Naive B cell (primary cell): Measurements from ENCODE around the gene FLRT3. TPM values are rescaled to one million over a fixed set of nuclear protein-coding genes. Genes with fewer than 3 reads are reported as not detected.

ENCODE experiments used
- ATAC-seq, 2 donors: fragments of 150-1000 bp; cut with Tn5 transposase; 2 replicates each; pipeline ENCODE4 v1.10.0; 2021; ENCODE audit warnings: low read depth in 2 of 2, mild to moderate bottlenecking in 2 of 2, moderate library complexity in 2 of 2
- DNase-seq: peaks from one replicate; pipeline ENCODE4 v3.0.0; 2022
- H3K27ac Mint-ChIP-seq, 6 donors: one replicate each; pipeline ENCODE4 v1.8.0; 2020 to 2022; ENCODE audit warnings: mild to moderate bottlenecking in 6 of 6, mixed read lengths in 6 of 6, moderate library complexity in 5 of 6, inconsistent platforms in 2 of 6
- H3K27me3 Mint-ChIP-seq, 3 donors: one replicate each; pipeline ENCODE4 v1.8.0; 2021 to 2022; ENCODE audit warnings: mixed read lengths in 3 of 3, mild to moderate bottlenecking in 1 of 3
- H3K36me3 Mint-ChIP-seq, 2 donors: one replicate each; pipeline ENCODE4 v1.8.0; 2020 to 2022; ENCODE audit warnings: mixed read lengths in 2 of 2, inconsistent platforms in 1 of 2, mild to moderate bottlenecking in 1 of 2
- H3K4me1 Mint-ChIP-seq, 3 donors: one replicate each; pipeline ENCODE4 v1.8.0; 2020 to 2022; ENCODE audit warnings: mixed read lengths in 3 of 3, inconsistent platforms in 1 of 3, mild to moderate bottlenecking in 1 of 3, moderate library complexity in 1 of 3
- H3K4me3 Mint-ChIP-seq, 8 donors: one replicate each; pipeline ENCODE4 v1.8.0; 2020 to 2022; ENCODE audit warnings: mild to moderate bottlenecking in 8 of 8, mixed read lengths in 8 of 8, moderate library complexity in 8 of 8, inconsistent platforms in 2 of 8
- H3K9me3 Mint-ChIP-seq, 7 donors: one replicate each; pipeline ENCODE4 v1.8.0; 2020 to 2022; ENCODE audit warnings: mixed read lengths in 7 of 7, mild to moderate bottlenecking in 5 of 7, inconsistent platforms in 2 of 7, moderate library complexity in 1 of 7
- polyA plus RNA-seq, 6 donors: library from polyadenylated mRNA; unstranded; fragments of 300-500 nt; fragmentation: Illumina TruSeq; gene quantifications; one replicate each; pipeline ENCODE4 v1.2.3, GENCODE V29; 2021; ENCODE audit warnings: low read depth in 6 of 6

Gene FLRT3
- polyA plus RNA-seq, 6 donors from 2014 or later: not detected

DNA sequence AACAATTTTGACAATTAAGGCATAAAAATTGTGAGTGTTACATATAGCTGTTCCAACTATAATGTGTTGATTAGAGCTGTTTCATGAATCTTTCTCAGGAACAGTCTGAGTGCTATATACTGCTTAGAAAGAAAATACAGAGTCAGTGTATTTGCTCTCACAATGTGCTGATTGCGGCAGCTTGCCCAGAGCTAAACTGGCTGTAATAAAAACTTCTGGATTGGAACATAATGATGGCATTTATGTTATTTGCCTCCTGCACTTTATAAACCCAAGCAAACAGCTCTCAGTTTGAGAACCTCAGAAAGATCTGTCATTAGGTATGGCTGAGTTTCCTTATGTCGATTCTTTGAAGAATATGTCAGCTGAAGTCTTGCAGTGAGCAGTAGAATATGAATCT is 29.5 kb downstream of the FLRT3 start:
- H3K27ac Mint-ChIP-seq: no peak overlapping the region
- peaks cover 0 to 8% (median 0%) of the 10 kb centered on the region in 7 donors for H3K9me3 Mint-ChIP-seq
- DNase-seq (no peak), ATAC-seq (no peak)
- H3K4me3 Mint-ChIP-seq: no peak overlapping the region
- no peaks in the 10 kb centered on the region for H3K36me3 Mint-ChIP-seq
- peaks cover 0 to 5% (median 0%) of the 10 kb centered on the region in 3 donors for H3K27me3 Mint-ChIP-seq
- H3K4me1 Mint-ChIP-seq: no peaks in the 10 kb centered on the region

DNA sequence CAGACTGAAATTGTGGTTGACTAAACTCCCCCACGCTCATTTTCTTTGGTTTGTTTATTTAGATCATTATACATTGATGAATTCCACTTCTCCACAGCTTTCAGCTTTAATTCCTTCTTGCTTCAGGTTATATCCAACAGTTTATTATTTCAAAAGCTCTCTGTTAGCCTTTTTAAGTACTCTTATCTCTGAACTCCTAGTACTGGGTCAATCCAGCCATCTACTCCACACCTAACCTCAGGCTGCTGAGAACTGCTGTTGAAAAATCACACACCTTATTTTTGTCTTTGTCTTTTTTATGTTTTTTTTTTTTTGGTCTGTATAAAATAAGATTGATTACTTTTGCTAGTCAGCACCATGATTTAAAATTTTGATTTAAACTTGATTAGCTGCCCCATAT is 32.9 kb downstream of the FLRT3 start:
- DNase-seq (no peak), ATAC-seq (no peak)
- Mint-ChIP-seq H3K4me3 (no peak overlapping the region), H3K4me1 (no peaks in the 10 kb centered on the region), H3K36me3 (no peaks in the 10 kb centered on the region), H3K27ac (no peak overlapping the region), H3K9me3 (peaks cover 0 to 8% (median 0%) of the 10 kb centered on the region in 7 donors), H3K27me3 (peaks cover 0 to 5% (median 0%) of the 10 kb centered on the region in 3 donors)

DNA sequence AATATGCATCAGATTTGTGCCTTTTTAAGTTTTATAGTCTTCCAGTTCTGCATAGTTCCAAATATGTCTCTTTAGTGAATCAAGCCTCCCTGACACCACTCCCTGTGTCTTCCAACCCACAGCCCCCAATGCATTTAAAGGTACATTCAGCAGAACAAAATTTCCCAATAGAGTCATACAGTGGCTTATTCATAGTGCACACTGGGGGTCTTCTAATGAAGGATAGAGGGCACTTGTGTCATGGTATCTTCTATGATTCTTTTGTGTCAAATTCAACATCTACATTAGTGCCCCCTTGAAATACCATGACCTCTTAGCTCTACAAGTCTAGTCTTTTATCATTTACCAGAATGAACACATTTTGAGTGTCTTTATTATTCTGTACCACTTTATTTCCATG is 33.8 kb downstream of the FLRT3 start:
- H3K4me3 Mint-ChIP-seq: no peak overlapping the region
- H3K9me3 Mint-ChIP-seq: peaks cover 0 to 7% (median 0%) of the 10 kb centered on the region in 7 donors
- DNase-seq: no peak
- no peak for ATAC-seq
- H3K4me1 Mint-ChIP-seq: no peaks in the 10 kb centered on the region
- H3K27ac Mint-ChIP-seq: no peak overlapping the region
- H3K27me3 Mint-ChIP-seq: peaks cover 0 to 7% (median 0%) of the 10 kb centered on the region in 3 donors
- H3K36me3 Mint-ChIP-seq: no peaks in the 10 kb centered on the region

DNA sequence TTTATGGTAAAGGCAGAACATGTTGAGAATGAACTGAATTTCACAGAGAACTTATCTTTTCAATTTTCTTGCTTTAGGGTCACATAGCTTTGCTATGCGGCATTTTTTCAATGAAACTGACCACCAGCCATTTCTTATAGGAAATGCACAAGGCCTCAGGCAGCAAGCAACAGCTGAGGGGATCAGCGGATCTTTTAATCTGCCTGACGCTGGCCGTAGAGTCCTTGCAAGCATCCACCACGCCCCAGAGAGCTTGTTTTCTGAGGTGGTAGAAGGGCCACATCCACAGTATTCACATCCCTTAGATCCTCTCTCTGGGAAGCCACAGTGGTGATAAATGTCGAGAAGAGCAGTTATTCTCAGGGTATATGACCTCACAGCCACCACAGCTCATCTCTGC is 34.3 kb downstream of the FLRT3 start:
- Mint-ChIP-seq H3K4me1 (no peaks in the 10 kb centered on the region), H3K27me3 (peaks cover 0 to 10% (median 0%) of the 10 kb centered on the region in 3 donors), H3K4me3 (no peak overlapping the region), H3K27ac (no peak overlapping the region), H3K36me3 (no peaks in the 10 kb centered on the region), H3K9me3 (peaks cover 0 to 5% (median 0%) of the 10 kb centered on the region in 7 donors)
- ATAC-seq (no peak), DNase-seq (no peak)

DNA sequence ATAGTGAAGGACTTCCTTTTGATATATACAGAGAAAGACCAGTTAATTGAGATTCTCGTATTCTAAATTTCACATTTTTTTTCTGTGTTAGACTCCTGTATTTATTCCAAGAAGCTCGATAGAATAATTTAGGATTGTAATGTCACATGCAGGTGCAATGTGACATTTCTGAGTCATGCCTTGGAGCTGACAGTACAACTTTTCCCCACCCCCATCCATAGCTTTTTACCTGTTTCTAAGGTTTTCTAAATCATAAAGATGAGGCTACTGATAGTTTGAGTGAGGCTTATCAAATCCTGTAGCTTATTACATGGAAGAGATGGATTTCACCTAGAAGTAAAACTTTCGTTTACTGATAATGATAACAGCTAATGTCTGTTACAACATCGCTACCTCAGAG is 37.6 kb downstream of the FLRT3 start:
- DNase-seq: no peak
- H3K9me3 Mint-ChIP-seq: peaks cover 0 to 3% (median 0%) of the 10 kb centered on the region in 7 donors
- no peak overlapping the region for H3K4me3 Mint-ChIP-seq
- peaks cover 0 to 3% (median 0%) of the 10 kb centered on the region in 3 donors for H3K4me1 Mint-ChIP-seq
- H3K36me3 Mint-ChIP-seq: no peaks in the 10 kb centered on the region
- no peak overlapping the region for H3K27ac Mint-ChIP-seq
- no peak for ATAC-seq
- H3K27me3 Mint-ChIP-seq: peaks cover 0 to 10% (median 0%) of the 10 kb centered on the region in 3 donors

DNA sequence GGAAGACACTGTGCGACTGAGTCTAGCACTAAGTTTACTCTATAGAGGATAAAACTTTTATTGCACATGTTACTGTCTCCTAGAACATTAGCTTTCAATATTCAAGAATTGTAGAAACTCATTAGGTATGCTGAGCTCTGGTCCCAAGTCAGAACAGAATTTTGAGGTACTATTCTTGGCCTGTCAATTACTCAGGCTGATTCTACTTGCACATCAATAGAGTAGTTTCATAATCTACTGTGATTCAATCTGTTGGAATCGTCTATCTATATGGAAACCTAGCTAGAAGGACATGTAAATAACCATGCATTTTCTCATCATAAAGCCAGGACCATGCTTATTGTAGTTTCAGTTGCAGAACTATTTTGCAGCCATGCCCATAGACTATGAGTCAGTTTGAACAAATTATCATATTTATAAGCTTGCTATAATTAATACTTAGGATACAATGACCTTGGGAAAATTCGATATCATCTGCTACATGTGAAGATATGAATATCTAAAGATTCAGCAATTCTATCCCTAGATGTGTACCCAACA is 41.6 kb downstream of the FLRT3 start:
- H3K36me3 Mint-ChIP-seq: no peaks in the 10 kb centered on the region
- H3K4me3 Mint-ChIP-seq: no peak overlapping the region
- DNase-seq (no peak), ATAC-seq (no peak)
- H3K27ac Mint-ChIP-seq: no peak overlapping the region
- peaks cover 0 to 1% (median 0%) of the 10 kb centered on the region in 7 donors for H3K9me3 Mint-ChIP-seq
- H3K4me1 Mint-ChIP-seq: peaks cover 0 to 3% (median 0%) of the 10 kb centered on the region in 3 donors
- H3K27me3 Mint-ChIP-seq: peaks cover 0 to 12% (median 0%) of the 10 kb centered on the region in 3 donors

DNA sequence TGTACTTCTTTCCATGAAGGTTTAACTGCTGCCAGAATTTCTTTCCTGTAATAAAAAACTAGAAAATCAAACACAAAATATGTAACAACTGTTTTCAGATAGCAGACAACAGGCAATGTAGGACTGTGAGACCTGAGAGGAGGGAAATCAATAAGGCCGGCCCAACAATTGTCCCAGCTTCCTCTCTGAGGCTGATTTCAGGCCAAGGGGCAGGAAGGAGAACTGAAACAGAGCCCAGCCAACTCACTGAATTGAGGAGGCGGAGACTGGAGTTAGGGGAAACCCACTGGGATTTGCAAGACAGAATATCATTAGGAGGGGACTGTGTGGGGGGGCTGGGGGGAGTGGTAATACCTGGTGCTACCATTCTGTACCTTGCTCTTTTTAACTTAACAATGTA is 42.2 kb downstream of the FLRT3 start:
- no peak for DNase-seq
- no peak for ATAC-seq
- no peak overlapping the region for H3K4me3 Mint-ChIP-seq
- peaks cover 0 to 3% (median 0%) of the 10 kb centered on the region in 3 donors for H3K4me1 Mint-ChIP-seq
- H3K9me3 Mint-ChIP-seq: peaks cover 0 to 1% (median 0%) of the 10 kb centered on the region in 7 donors
- no peak overlapping the region for H3K27ac Mint-ChIP-seq
- peaks cover 0 to 12% (median 0%) of the 10 kb centered on the region in 3 donors for H3K27me3 Mint-ChIP-seq
- no peaks in the 10 kb centered on the region for H3K36me3 Mint-ChIP-seq

DNA sequence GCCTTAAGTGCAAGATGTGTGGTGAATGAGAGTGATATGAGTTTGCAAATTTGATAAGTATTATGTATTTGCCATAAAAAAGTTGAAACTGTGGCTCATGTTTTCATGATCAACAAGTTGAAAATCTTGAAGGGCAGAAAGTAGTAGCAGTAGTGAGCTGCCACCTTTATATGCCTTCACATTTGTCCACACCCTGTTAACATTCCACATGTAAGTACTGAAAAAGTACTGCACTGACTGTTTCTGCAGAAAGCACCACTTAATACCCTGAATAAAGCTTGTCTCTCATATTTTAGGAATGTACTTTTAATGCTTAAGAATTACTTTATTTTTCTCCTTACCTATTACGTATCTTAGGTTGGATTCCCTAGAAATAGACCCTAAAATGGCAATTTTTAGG is 45.9 kb downstream of the FLRT3 start:
- Mint-ChIP-seq H3K27me3 (peaks cover 0 to 15% (median 0%) of the 10 kb centered on the region in 3 donors), H3K4me3 (no peak overlapping the region), H3K36me3 (no peaks in the 10 kb centered on the region), H3K27ac (no peak overlapping the region), H3K4me1 (peaks cover 0 to 3% (median 0%) of the 10 kb centered on the region in 3 donors), H3K9me3 (peaks cover 0 to 5% (median 0%) of the 10 kb centered on the region in 7 donors)
- no peak for ATAC-seq
- DNase-seq: no peak

DNA sequence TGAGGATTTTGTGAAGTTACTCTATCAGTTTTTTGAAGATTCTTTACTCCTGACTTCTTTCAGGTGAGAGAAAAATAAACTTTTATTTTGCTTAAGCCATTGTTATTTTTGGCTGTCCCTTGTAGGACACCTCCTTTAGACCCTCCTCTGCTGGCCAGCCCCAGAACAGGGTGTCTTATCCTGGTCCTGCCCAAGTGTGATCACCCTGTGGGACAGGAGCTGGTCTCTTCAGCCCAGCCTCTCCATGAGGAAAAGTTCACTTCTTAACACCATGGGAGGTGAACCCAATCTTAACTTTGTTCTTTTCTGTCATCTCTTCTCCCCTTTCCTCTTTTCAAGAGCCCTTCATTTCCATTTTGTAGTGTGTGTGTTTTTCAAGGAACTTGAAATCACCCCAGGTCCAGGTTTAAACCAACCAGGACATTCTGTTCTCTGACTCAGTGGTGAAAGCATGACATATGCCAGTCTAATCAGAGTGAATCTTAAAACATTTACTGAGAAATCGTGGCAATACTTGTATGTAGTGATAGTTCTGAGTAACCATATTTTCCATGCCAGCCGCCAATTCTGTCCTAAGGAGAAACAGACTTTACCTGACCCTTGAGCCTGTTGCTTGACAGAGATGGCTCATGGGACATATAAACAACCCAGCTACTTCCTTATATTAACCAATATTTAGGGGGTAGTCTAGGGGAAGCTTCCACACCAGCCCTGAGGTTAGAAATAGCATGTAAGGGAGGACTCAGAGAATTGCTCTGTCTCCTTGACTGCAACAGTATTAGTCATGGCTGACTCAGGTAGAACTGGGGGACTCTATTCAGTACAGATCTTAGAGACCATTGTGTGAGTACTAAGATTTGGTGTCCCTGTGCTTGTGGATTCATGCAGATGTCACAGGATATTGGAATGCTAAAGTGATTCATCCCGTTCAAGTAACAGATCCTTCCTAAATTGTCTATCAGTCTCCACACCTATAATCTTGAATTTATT is 48.8 kb downstream of the FLRT3 start:
- Mint-ChIP-seq H3K27me3 (peaks cover 0 to 18% (median 0%) of the 10 kb centered on the region in 3 donors), H3K27ac (no peak overlapping the region), H3K4me1 (no peaks in the 10 kb centered on the region), H3K9me3 (peaks cover 0 to 5% (median 0%) of the 10 kb centered on the region in 7 donors), H3K4me3 (no peak overlapping the region), H3K36me3 (no peaks in the 10 kb centered on the region)
- ATAC-seq (no peak), DNase-seq (no peak)

DNA sequence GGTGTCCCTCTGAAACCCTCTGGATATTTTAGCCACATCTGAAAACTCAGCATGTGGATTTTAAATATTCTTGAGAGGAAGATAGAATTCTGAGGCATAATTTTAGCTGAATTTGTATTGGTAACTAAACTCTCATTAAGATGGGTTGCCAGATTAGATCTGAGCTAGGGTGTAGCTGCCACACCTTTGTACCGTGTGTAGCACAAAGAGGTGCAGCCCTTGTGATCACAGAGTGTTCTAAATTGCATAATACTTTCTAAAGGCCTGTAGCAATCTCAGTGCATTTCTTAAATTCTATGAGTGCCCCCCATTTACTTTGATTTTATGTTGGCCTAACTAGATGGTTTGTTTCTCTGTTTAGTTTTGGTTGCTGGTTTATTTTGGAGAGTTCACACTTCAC is 53.0 kb downstream of the FLRT3 start:
- no peak for ATAC-seq
- H3K9me3 Mint-ChIP-seq: peaks cover 0 to 5% (median 0%) of the 10 kb centered on the region in 7 donors
- no peak overlapping the region for H3K27ac Mint-ChIP-seq
- H3K27me3 Mint-ChIP-seq: peaks cover 0 to 11% (median 0%) of the 10 kb centered on the region in 3 donors
- H3K4me3 Mint-ChIP-seq: no peak overlapping the region
- no peaks in the 10 kb centered on the region for H3K36me3 Mint-ChIP-seq
- H3K4me1 Mint-ChIP-seq: no peaks in the 10 kb centered on the region
- DNase-seq: no peak

DNA sequence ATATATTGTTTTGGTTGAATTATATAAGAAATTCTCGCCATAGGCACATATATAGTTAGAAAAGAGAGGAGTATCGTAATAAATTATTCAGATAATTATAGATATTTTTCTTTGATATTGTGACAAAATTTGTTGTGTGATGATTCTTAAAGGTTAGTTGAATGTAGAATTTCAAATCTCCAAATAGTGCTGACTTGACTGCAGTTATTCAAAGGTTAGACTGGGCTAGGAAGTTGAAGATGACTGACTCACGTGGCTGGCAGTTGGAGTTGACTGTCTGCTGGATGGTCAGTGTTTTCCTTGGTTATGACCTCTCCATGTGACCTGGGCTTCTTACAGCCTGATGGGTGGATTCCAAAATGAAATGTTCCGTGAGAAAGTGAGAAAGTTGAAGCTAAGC is 55.3 kb downstream of the FLRT3 start:
- H3K27me3 Mint-ChIP-seq: peaks cover 0 to 7% (median 0%) of the 10 kb centered on the region in 3 donors
- H3K9me3 Mint-ChIP-seq: peaks cover 0 to 4% (median 0%) of the 10 kb centered on the region in 7 donors
- no peak for DNase-seq
- no peaks in the 10 kb centered on the region for H3K4me1 Mint-ChIP-seq
- no peak overlapping the region for H3K27ac Mint-ChIP-seq
- ATAC-seq: no peak
- H3K36me3 Mint-ChIP-seq: no peaks in the 10 kb centered on the region
- H3K4me3 Mint-ChIP-seq: no peak overlapping the region
